Cardiac septum (tissue), 1 donor: Measurements from ENCODE around the gene LTBP2. TPM values are rescaled to one million over a fixed set of nuclear protein-coding genes. Genes with fewer than 3 reads are reported as not detected.

ENCODE experiments used
- DNase-seq: peaks from one replicate; pipeline ENCODE4 v3.0.0-alpha.2; 2020; ENCODE audit warnings: low spot score
- intact Hi-C: fragments of 100-400 bp; cut with DNase I; formaldehyde crosslinking; loops from one replicate; pipeline ENCODE4 v1.14.0; 2022
- total RNA-seq: library from RNA; stranded (reverse); fragmentation: NEBNext Ultra II Directional; extraction: Animal tissue kit (Norgen Biotek cat#: 25700); gene quantifications from one replicate; pipeline ENCODE4 v1.2.1, GENCODE V29; 2021
- donor health status: DM: no; HTN: no; CAD: no.

The LTBP2 gene
- total RNA-seq, 1 donor from 2014 or later = 93.7 TPM

DNA sequence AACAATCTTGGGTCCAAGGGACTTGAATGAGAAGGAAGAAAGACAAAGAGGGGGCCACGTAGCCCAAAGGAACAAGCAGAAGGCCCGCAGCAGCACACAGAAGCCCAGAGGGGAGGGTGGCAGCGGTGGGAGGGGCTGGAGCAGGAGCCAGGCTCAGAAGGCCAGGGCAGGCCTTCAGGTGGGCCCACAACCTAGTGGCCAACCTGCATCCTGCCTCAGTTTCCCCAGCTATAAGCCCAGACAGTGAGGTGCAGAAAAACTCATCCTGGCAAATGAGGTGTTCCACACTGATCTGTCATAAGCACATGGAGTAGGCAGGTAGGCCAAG lies 34.1 kb downstream of the LTBP2 start:
- intact Hi-C loops = no loop called here
- no peak for DNase-seq

GRCh38 chr14:74577247-74577947 lies 34.6 kb downstream of the LTBP2 start:
- no peak for DNase-seq
- intact Hi-C loops = no loop called here

DNA sequence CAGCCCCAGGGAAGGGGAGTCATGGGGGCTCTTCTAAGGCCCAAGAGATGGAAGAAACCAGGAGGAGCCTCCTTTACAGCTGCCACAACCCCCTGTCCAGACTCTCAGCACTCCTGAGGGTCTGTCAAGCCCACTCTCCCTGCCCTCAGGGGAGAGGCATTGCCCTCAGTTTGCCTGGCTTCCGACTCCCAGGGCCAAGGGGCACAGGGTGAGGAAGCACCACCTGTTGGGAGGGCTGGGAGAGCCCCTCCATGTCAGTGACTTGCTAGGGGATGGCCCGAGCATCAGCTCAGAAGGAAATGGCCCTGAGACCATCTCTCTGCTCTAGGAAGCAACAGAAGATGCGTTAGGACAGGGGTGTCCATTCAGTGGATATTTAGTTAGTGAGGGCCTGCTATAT lies 36.1 kb downstream of the LTBP2 start:
- no peak for DNase-seq
- intact Hi-C loops = no loop called here

GRCh38 chr14:74575507-74575906 lies 36.5 kb downstream of the LTBP2 start:
- intact Hi-C loops = no loop called here
- no peak for DNase-seq

DNA sequence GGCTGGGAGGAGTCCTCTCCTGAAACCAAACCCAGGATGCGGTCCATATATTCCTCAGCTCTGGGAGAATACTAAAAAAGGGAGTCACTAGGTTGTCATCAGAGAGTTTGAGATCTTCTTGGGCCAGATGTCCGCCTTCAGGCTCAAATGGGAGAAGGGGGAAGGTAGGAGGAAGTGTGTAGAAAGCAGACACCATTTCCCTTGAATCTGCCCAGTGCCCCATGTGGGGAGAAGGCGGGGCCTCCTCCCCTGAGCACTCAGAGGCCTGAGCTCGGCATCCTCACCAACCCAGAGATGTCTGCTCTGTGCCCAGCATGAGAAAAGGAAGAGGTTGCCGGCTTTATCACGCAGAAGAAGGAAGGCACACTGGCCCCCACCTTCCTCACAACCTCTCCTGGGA lies 37.3 kb downstream of the LTBP2 start:
- intact Hi-C loops = no loop called here
- no peak for DNase-seq

- no peak for DNase-seq
- intact Hi-C loops = no loop called here
Measured at GRCh38 chr14:74574090-74574433, 38.0 kb downstream of the LTBP2 start.

- no peak for DNase-seq
- intact Hi-C loops = no loop called here
Measured at GRCh38 chr14:74573421-74574089, 38.5 kb downstream of the LTBP2 start.

DNA sequence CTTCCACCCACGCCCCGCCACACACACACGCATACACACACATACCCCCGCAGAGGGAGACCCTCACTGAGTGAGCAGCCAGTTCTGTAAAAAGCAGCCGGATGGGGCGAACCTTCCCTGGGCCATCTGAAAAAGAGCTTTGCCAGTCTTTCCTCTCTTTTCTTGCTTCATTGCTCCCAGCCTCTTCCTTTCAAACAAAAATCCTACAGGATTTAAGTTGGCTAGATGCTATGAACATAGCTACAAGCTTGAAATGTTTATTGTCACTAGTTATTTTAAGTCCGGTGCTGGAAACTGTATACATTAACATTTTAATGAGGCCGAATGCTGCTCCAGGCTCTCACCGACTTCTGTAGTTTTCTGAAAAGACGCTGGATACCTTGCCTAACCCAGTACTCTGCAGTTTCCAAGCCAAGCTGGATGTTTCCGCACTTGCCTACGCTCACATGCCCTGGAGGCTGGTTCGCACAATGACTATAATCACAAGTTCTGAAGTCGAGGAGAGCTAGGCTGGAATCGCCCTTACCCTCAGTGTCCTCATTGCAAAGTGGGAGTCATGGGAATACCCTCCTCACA lies 39.2 kb downstream of the LTBP2 start:
- intact Hi-C loops = no loop called here
- DNase-seq = no peak

- intact Hi-C loops = no loop called here
- no peak for DNase-seq
Measured at GRCh38 chr14:74571901-74572725, 39.9 kb downstream of the LTBP2 start.

DNA sequence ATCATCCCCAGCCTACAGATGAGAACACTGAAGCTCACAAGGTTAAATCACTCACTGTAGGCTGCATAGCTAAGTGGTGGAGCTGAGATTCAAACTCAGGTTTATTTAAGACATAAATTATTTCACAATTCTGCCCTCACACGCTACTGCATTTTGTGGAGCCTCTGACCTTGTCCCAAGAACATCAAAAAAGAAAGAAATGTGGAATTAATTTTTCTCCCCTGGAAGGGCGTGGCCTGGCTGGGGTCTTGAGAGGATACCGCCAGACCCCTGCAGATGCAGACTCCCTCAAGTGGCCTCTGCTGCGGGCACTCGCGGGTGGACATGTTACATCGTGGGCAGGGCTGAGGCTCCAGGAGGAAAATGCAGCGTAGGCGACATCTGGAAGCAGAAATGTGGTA lies 40.6 kb downstream of the LTBP2 start:
- intact Hi-C loops = no loop called here
- DNase-seq = no peak

GRCh38 chr14:74570696-74571095 lies 41.3 kb downstream of the LTBP2 start:
- DNase-seq = no peak
- intact Hi-C loops = no loop called here

DNA sequence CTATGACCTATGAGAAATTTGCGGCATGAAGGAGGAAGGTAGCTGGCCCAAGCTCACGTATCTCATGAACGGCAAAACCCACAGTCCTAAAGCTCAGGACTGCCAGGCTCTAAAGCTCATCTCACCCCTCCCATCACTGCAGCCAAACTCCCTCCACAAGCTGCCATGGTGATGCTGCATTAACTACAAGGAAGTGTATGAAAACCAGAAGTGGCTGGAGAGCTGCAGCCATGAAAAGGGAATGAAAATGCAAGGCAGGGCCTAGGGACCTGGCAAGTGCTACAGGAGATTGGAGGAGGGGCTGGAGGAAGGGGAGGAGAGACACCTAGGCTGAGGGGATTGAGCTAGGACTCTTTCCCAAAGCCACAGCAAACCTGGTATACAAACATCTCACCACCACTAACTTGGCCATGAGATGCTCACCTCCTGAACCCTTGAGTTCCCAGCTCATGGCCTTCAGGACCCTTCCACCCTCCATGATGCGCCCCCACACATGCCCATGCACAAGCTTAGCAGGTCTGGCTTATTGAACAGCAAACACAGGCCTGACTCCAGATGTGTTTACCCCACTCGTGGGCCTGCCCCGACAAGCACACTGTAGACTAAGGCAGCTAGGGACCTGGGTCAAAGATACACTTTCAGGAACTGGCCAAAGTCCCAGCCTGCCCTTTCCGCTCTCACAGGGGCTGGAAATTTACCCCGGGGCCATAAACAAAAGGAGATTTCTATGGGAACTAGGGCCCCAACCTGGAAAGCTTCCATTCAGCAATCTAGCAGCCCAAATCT lies 42.0 kb downstream of the LTBP2 start:
- intact Hi-C loops = no loop called here
- DNase-seq = no peak

- intact Hi-C loops = no loop called here
- no peak for DNase-seq
Measured at GRCh38 chr14:74569387-74569786, 42.6 kb downstream of the LTBP2 start.

- no peak for DNase-seq
- intact Hi-C loops = no loop called here
Measured at GRCh38 chr14:74568911-74569310, 43.1 kb downstream of the LTBP2 start.

DNA sequence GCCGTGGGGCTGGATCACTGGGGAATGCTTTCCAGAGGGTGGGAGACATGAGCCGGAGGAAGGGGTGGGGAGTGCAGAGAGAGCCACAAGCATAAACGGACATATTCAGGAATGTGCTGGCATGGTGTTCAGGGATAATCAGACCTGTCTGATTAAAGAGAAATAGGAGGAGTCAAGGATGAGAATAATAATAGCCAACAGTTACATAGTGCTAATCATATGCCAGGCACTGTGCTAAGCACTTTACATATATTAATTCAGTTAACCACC lies 43.7 kb downstream of the LTBP2 start:
- intact Hi-C loops = no loop called here
- no peak for DNase-seq

DNA sequence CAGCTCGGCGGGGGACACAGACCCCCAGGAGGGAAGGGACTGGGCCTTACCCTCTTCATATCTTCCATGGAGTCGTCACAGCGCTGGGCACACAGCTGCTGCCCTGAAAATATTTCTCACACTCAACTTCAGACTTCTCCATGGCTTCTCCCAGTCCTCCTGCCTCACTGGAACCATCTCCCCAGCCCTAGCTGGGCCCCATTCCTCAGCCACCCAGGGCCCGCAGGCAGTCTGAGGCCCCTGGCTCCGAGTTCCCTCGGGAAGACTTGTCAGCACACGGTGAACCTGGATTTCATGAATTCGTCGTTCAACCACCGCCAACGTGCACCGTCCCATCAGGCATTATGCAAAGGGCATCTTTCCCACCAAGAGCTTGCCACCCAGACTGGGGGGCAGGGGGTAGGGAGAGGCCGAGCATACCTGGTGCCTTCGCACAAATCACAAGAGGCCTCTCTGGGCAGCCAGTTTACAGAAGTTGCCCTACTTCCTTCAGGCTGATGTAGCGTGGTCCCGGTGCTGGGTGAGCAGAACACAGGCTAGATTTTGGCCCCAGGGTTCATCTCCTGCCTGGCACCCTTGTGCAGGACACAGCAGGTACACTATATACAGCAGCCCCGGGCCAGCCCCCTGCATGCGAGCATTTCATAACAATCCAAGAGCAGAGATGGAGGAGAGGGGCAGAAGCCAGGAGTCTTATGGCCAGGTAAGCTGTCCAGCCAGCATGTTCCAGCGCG lies 44.2 kb downstream of the LTBP2 start:
- intact Hi-C loops = no loop called here

DNA sequence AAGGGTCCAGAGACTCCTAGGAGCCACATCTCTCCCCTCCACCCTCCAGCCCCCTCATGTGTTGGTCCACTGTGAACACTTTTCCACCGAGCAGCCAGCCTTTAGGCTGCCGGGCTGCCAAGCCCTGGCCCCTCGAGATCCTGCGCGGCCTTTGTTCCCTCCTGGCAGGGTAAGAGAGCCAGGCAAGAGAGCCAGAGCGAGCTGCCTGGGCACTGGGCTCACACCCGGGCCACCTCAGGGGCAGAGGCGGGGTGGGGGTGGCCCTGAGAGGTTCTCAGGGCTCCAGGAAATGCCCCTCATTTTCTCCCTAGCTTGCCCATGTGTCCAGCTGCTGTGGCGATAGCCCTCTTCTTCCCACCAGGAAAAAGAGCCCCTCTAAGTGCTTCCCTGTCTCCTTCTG lies 44.8 kb downstream of the LTBP2 start:
- intact Hi-C loops = no loop called here
- DNase-seq = no peak

More for the DNA sequence above, 44.2 kb downstream of the LTBP2 start:
- no peak for DNase-seq

GRCh38 chr14:74566174-74567141 lies 45.6 kb downstream of the LTBP2 start:
- intact Hi-C loops = no loop called here
- no peak for DNase-seq
